Sigmoid colon (tissue), 7 donors: ENCODE data around the gene PECR. TPM values are rescaled to one million over a fixed set of nuclear protein-coding genes. Genes with fewer than 3 reads are reported as not detected.
"Not testable (repeated sequence)": the region's sequence is repeated elsewhere in the genome, so short reads cannot be mapped to it uniquely, and the experiment has no call there.

Experiments
- DNase-seq: peaks from one replicate; pipeline ENCODE4 v3.0.0-alpha.2; 2019
- H3K27ac ChIP-seq, 4 donors: fragments of 200-600 bp; sonication (generic); one replicate each; pipeline ENCODE4 v1.5.1; 2016 to 2019; ENCODE audit warnings: mild to moderate bottlenecking in 1 of 4
- H3K27me3 ChIP-seq, 3 donors: fragments of 200-600 bp; sonication (generic); one replicate each; pipeline ENCODE4 v1.5.1; 2019; ENCODE audit warnings: mild to moderate bottlenecking in 1 of 3
- H3K36me3 ChIP-seq, 4 donors: fragments of 200-600 bp; sonication (generic); one replicate each; pipeline ENCODE4 v1.5.1; 2016 to 2019
- H3K4me1 ChIP-seq, 4 donors: fragments of 200-600 bp; sonication (generic); one replicate each; pipeline ENCODE4 v1.5.1; 2017 to 2019
- H3K4me3 ChIP-seq, 4 donors: fragments of 200-600 bp; sonication (generic); one replicate each; pipeline ENCODE4 v1.5.1; 2017 to 2019; ENCODE audit warnings: mild to moderate bottlenecking in 2 of 4, moderate library complexity in 1 of 4
- H3K9me3 ChIP-seq, 4 donors: fragments of 200-600 bp in 3 of 4; sonication (generic) in 3 of 4; one replicate each; pipeline versions ENCODE4 v1.5.1 to v1.6.1; 2013 to 2019
- EP300 ChIP-seq, 4 donors: sonication (generic); formaldehyde crosslinking; IDR thresholded peaks; one replicate each; pipeline ENCODE4 v1.6.1; 2017; ENCODE audit warnings: antibody characterized with exemption in 4 of 4
- POLR2A ChIP-seq, 2 donors: fragments of 450-650 bp; IDR thresholded peaks; one replicate each; pipeline ENCODE4 v1.6.1; 2016; ENCODE audit warnings: antibody characterized with exemption in 2 of 2, mild to moderate bottlenecking in 2 of 2, moderate library complexity in 2 of 2
- POLR2AphosphoS5 ChIP-seq, 4 donors: sonication (generic); formaldehyde crosslinking; IDR thresholded peaks; one replicate each; pipeline ENCODE4 v1.6.1; 2017; ENCODE audit warnings: antibody characterized with exemption in 4 of 4
- WGBS, 2 donors: extraction: QIAGEN DNeasy Blood & Tissue Kit; methylation state at CpG; one replicate each; pipeline ENCODE4 v1.1.7; 2013; 5-methylcytosine and 5-hydroxymethylcytosine counted together
- intact Hi-C: fragments of 100-400 bp; cut with DNase I; formaldehyde crosslinking; loops from one replicate; pipeline ENCODE4 v1.15.1; 2023
- polyA plus RNA-seq, 3 donors: library from polyadenylated mRNA; stranded (reverse); fragments of 200-250 nt; gene quantifications; one replicate each; pipeline ENCODE4 v1.2.3, GENCODE V29; 2013
- total RNA-seq, 4 donors: library from RNA; depleted of rRNA; stranded (reverse); fragments of >200 nt; gene quantifications; one replicate each; pipeline ENCODE4 v1.1.0, GENCODE V29; 2016
- TF ChIP-seq, protein P1 (sequence below), 4 experiments: fragments of 450-650 bp in 3 of 4; fragments of 200-600 bp in 1 of 4; IDR thresholded peaks; one replicate each; pipeline ENCODE4 v1.5.1; 2016 to 2019; ENCODE audit warnings: antibody characterized with exemption in 4 of 4, mild to moderate bottlenecking in 3 of 4, moderate library complexity in 2 of 4
- donor health status: healthy with polysubstance abuse.
- donor health status: Bipolar disorder and iron deficiency.
- donor health status: healthy.

The PECR gene
- total and polyA plus RNA-seq, 7 donors, result 5.0 to 25.9 (median 13.9) TPM

DNA sequence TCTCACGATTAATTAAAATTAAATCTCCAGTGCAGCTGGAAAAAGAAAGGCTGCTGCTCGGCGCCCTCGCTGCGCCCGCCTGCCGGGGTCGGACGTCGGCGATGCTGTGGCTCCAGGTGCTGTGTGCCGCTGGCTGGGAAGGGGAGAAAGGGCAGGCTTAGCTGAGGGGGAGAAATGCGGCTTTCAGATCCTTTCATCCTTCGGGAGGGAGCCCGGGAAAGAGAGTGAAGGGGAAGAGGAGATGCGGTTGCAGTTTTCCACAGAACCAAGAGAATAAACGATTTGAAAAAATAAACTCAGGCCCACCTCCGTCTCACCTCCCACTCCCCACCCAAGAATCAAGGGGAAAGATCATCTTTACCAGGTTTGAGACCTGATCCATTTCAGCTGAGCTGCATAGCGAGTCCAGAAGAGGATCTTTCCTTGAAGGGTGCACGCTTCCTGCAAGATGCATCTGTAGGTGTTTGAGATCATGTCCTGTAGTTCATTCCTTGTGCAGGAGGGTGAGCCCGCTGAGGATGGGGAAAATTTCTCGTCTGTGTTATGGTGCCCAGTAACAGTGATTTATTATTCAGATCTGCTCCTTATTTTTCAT lies 605 bp upstream of the PECR start:
- WGBS, 2 donors, result 15 to 18% methylated on average over 22 of the region's 22 CpGs
- Histone ChIP-seq H3K27ac (peak overlapping the region; percentile 31 to 57 (median 54)), H3K4me3 (peak overlapping the region; percentile 63 to 66 (median 64)), H3K4me1 (peaks cover 0 to 19% (median 14%) of the 10 kb centered on the region in 4 donors), H3K36me3 (no peaks in the 10 kb centered on the region), H3K9me3 (no peaks in the 10 kb centered on the region), H3K27me3 (no peaks in the 10 kb centered on the region)
- TF ChIP-seq POLR2A (IDR thresholded peaks at IDR 0.05) (no peak), POLR2AphosphoS5 (IDR thresholded peaks at IDR 0.05) (no peak), EP300 (IDR thresholded peaks at IDR 0.05) (no peak)
- TF ChIP-seq, protein P1, sequence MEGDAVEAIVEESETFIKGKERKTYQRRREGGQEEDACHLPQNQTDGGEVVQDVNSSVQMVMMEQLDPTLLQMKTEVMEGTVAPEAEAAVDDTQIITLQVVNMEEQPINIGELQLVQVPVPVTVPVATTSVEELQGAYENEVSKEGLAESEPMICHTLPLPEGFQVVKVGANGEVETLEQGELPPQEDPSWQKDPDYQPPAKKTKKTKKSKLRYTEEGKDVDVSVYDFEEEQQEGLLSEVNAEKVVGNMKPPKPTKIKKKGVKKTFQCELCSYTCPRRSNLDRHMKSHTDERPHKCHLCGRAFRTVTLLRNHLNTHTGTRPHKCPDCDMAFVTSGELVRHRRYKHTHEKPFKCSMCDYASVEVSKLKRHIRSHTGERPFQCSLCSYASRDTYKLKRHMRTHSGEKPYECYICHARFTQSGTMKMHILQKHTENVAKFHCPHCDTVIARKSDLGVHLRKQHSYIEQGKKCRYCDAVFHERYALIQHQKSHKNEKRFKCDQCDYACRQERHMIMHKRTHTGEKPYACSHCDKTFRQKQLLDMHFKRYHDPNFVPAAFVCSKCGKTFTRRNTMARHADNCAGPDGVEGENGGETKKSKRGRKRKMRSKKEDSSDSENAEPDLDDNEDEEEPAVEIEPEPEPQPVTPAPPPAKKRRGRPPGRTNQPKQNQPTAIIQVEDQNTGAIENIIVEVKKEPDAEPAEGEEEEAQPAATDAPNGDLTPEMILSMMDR (IDR thresholded peaks at IDR 0.05), result no peak
- intact Hi-C loops, result no loop called here
- no peak for DNase-seq

DNA sequence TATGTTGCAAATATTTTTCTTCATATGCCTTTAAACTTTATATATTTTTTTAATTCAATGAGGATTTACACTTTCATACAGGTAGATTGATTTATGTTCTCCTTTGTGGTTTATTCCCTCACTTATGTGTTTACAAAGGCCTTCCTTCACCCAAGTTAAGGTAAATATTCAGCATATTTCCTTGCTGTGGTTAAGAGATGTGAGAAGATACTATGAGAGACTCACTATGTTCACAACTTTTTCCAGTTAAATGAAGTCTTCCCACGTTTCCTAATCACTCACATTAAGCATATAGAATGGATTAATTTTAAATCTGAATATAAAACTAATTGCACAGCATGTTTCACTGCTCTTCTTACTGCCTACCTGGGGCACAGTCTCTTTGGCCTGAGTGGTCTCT lies 597 bp downstream of the PECR start:
- 7 to 37% methylated on average over 1 of the region's 1 CpG for WGBS, 2 donors
- peaks cover 0 to 19% (median 14%) of the 10 kb centered on the region in 4 donors for H3K4me1 ChIP-seq
- no peak for DNase-seq
- peak overlapping the region; percentile 63 to 66 (median 64) for H3K4me3 ChIP-seq
- TF ChIP-seq, protein P1 (IDR thresholded peaks at IDR 0.05), result no peak
- TF ChIP-seq POLR2AphosphoS5 (IDR thresholded peaks at IDR 0.05), result no peak
- no peak for TF ChIP-seq EP300 (IDR thresholded peaks at IDR 0.05)
- no peak for TF ChIP-seq POLR2A (IDR thresholded peaks at IDR 0.05)
- H3K27me3 ChIP-seq, result no peaks in the 10 kb centered on the region
- intact Hi-C loops, result loop anchor here (1.0 kb wide), 1 partner anchor 28 kb away; the partner anchor contains the start of gene XRCC5
- no peaks in the 10 kb centered on the region for H3K9me3 ChIP-seq
- H3K27ac ChIP-seq, result peak overlapping the region; percentile 31 to 57 (median 54)
- no peaks in the 10 kb centered on the region for H3K36me3 ChIP-seq

DNA sequence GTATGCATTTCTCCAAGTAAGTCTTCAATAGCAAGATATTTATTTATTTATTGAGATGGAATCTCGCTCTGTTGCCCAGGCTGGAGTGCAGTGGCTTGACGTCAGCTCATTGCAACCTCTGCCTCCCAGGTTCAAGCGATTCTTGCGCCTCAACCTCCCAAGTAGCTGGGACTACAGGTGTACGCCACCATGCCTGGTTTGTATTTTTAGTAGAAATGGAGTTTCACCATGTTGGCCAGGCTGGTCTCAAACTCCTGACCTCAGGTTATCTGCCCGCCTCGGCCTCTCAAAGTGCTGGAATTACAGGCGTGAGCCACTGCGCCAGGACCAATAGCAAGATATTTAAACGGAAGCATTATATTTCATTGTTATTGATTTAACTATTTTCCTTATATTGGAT lies 1.6 kb downstream of the PECR start:
- H3K27ac ChIP-seq, H3K9me3 ChIP-seq, H3K36me3 ChIP-seq, intact Hi-C loops, H3K4me3 ChIP-seq, DNase-seq, H3K27me3 ChIP-seq: not testable (repeated sequence)
- WGBS, 2 donors, result 97 to 98% methylated on average over 10 of the region's 10 CpGs
- H3K4me1 ChIP-seq, result peaks cover 0 to 19% (median 14%) of the 10 kb centered on the region in 4 donors

DNA sequence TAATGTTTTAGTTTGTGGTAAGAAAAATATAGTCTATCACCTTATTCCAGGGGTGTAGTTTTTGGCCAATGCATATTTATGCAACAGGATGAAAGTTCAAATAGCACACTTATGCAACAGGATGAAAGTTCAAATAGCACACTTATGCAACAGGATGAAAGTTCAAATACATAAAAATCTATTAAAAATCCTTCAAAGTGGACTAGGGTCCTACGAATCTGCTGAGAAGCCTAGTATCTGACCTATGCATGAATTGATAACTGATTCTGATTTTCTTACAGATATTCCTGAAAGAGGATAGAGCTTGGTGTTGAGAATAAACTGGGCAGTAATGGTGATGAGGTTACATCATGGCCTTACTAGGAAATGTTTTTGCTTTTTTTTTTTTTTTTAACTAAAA lies 2.8 kb downstream of the PECR start:
- H3K9me3 ChIP-seq, result no peaks in the 10 kb centered on the region

More for the DNA sequence above, 2.8 kb downstream of the PECR start:
- DNase-seq, result no peak
- Histone ChIP-seq H3K36me3 (peaks cover 0 to 4% (median 0%) of the 10 kb centered on the region in 4 donors), H3K4me1 (peaks cover 0 to 19% (median 14%) of the 10 kb centered on the region in 4 donors), H3K4me3 (no peak overlapping the region), H3K27me3 (no peaks in the 10 kb centered on the region), H3K27ac (no peak overlapping the region)
- WGBS, 2 donors, result 22 to 57% methylated on average over 1 of the region's 1 CpG
- no peak for TF ChIP-seq POLR2AphosphoS5 (IDR thresholded peaks at IDR 0.05)
- TF ChIP-seq POLR2A (IDR thresholded peaks at IDR 0.05), result no peak
- TF ChIP-seq, protein P1 (IDR thresholded peaks at IDR 0.05), result no peak
- no peak for TF ChIP-seq EP300 (IDR thresholded peaks at IDR 0.05)
- intact Hi-C loops, result no loop called here
